Suprapubic skin (tissue), 4 donors: ENCODE results near the gene ASB6.

Experiments
- EP300 ChIP-seq: sonication (generic); formaldehyde crosslinking; IDR thresholded peaks from one replicate; pipeline ENCODE4 v1.6.1; 2017; ENCODE audit warnings: antibody characterized with exemption
- POLR2A ChIP-seq, 2 donors: fragments of 450-650 bp; IDR thresholded peaks; one replicate each; pipeline ENCODE4 v1.6.1; 2017; ENCODE audit warnings: antibody characterized with exemption in 2 of 2, mild to moderate bottlenecking in 2 of 2, moderate library complexity in 2 of 2
- POLR2AphosphoS5 ChIP-seq, 3 donors: sonication (generic); formaldehyde crosslinking; IDR thresholded peaks; one replicate each; pipeline ENCODE4 v1.6.1; 2017; ENCODE audit warnings: antibody characterized with exemption in 3 of 3
- TF ChIP-seq, protein P1 (sequence below), 2 donors: fragments of 200-600 bp in 1 of 2; fragments of 450-650 bp in 1 of 2; sonication (generic) in 1 of 2; IDR thresholded peaks; one replicate each; pipeline ENCODE4 v1.5.1; 2016 to 2019; ENCODE audit warnings: antibody characterized with exemption in 2 of 2, mild to moderate bottlenecking in 1 of 2, moderate library complexity in 1 of 2

DNA sequence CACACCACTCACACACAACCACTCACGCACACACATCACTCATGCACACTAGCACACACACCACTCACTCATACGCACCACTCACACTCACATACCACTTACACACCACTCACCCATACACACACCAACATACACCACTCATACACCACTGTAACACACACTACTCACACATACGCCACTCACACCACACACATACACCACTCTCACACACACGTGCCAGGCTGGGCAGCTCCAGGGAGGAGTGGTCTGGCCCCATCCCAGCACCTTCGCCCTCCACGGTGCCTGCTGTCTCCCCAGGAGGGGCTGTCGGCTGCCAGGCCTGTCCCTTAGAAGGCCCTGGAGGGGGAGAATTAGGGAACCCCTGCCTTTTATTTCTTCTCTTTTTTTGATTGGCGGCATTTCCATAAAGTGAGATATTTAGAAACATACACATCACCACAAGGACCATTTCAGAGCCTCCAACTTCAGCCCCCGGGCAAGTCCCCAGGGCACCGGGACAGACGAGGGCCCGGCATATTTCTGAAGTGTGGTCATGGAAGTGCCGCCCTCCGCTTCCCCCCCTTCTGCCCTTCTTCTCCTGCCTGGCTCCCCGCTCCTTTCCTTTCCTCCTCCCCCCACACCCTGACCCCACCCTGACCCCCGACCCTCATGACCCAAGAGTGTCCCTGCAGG is 6.3 kb upstream of the ASB6 start:
- TF ChIP-seq, protein P1, sequence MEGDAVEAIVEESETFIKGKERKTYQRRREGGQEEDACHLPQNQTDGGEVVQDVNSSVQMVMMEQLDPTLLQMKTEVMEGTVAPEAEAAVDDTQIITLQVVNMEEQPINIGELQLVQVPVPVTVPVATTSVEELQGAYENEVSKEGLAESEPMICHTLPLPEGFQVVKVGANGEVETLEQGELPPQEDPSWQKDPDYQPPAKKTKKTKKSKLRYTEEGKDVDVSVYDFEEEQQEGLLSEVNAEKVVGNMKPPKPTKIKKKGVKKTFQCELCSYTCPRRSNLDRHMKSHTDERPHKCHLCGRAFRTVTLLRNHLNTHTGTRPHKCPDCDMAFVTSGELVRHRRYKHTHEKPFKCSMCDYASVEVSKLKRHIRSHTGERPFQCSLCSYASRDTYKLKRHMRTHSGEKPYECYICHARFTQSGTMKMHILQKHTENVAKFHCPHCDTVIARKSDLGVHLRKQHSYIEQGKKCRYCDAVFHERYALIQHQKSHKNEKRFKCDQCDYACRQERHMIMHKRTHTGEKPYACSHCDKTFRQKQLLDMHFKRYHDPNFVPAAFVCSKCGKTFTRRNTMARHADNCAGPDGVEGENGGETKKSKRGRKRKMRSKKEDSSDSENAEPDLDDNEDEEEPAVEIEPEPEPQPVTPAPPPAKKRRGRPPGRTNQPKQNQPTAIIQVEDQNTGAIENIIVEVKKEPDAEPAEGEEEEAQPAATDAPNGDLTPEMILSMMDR (IDR thresholded peaks at IDR 0.05) = no peak
- TF ChIP-seq POLR2A (IDR thresholded peaks at IDR 0.05) = no peak
- no peak for TF ChIP-seq POLR2AphosphoS5 (IDR thresholded peaks at IDR 0.05)
- no peak for TF ChIP-seq EP300
